HG03045 (cell line): Measurements from ENCODE around the gene SPTBN1.
"Not testable (repeated sequence)": the region's sequence is repeated elsewhere in the genome, so short reads cannot be mapped to it uniquely, and the experiment has no call there.

ENCODE experiments used
- ATAC-seq: cut with Tn5 transposase; IDR thresholded peaks from one replicate; pipeline ENCODE4 v1.9.1; 2021; ENCODE audit warnings: mild to moderate bottlenecking, moderate library complexity; ENCODE audit not compliant: unreplicated experiment

SPTBN1 gene

DNA sequence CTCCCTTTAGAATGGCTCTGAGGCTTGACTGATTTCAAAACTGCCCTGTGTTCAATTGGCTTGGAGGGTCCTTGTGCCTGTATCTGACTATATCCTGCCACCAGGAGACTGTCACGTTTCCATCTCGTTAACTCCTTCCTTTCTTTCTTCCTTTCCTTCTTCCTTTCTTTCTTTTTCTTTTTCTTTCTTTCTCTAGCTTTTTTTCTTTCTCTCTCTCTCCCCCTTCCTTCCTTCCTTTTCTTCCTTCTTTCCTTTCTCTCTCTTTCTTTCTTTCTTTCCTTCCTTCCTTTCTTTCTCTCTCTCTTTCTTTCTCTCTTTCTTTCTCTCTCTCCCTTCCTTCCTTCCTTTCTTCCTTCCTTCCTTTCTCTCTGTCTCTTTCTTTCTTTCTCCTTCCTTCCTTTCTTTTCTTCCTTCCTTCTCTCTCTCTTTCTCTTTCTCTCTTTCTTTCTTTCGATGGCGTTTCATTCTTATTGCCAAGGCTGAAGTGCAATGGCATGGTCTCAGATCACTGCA, 229.2 kb downstream of the SPTBN1 start:
- no peak for ATAC-seq

- no peak for ATAC-seq
These were observed 231.5 kb downstream of the SPTBN1 start for GRCh38 chr2:54687595-54688152.

DNA sequence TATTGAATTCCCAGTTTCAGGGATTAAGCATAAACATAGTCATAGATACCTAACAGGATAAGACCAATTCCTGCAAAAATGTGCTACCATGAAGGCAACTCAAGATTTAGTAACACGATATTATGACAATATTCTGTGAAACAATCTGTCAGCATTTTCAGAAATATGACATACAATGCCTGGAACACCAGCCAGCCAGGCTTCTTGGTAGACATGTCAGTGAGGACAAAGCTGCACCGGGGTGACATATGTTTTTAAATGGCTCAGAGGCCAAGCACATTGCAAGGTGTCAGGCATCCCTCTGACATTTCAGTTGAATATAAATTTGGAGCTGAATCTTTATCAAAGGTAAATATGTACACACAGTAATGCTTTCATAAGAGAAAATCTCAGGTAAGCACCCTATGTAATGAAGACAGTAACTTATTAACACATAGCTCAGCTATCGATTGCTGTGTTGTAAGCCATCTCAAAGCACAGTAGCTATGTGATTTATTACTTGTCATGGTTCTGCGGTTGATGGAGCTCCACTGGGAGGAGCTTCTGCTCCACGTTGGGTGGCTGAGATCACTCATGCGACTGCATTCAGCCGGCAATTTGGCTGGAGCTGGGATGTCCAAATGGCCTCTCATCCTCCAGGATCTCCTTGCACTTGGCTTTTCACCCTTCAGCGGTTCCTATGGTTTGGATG, 235.5 kb downstream of the SPTBN1 start:
- no peak for ATAC-seq

- ATAC-seq = no peak
These were observed 236.4 kb downstream of the SPTBN1 start for GRCh38 chr2:54692556-54692955.

GRCh38 chr2:54695378-54695777, 239.3 kb downstream of the SPTBN1 start:
- no peak for ATAC-seq

DNA sequence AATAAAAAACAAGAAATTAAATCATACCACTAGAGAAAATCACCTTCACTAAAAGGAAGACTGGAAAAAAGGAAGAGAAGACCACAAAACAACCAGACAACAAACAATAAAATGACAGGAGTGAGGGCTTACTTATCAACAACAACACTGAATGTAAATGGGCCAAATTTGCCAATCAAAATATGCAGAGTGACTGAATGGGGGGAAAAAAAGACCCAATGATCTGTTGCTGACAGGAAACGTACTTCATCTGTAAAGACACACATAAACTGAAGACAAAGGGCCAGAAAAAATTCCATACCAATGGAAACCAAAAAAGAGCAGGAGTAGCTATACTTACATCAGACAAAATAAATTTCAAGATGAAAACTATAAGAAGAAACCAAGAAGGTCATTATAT, 241.8 kb downstream of the SPTBN1 start:
- no peak for ATAC-seq

DNA sequence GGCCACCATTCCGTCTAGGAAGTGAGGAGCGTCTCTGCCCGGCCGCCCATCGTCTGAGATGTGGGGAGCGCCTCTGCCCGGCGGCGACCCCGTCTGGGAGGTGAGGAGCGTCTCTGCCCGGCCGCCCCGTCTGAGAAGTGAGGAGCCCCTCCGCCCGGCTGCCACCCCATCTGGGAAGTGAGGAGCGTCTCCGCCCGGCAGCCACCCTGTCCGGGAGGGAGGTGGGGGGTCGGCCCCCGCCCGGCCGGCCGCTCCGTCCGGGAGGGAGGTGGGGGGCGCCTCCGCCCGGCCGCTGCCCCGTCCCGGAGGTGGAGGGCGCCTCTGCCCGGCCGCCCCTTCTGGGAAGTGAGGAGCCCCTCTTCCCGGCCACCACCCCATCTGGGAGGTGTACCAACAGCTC, 242.8 kb downstream of the SPTBN1 start:
- not testable (repeated sequence) for ATAC-seq

DNA sequence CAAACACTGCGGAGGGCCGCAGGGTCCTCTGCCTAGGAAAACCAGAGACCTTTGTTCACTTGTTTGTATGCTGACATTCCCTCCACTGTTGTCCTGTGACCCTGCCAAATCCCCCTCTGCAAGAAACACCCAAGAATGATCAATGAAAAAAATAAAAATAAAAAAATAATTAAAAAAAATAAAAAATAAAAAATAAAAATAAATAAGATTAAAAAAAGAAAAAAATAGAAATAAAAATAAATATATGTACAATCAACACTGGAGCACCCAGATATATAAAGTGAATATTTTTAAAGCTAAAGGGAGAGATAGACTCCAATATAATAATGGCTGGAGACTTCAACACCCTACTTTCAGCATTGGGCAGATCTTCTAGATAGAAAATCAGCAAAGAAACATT, 243.5 kb downstream of the SPTBN1 start:
- ATAC-seq = no peak

- no peak for ATAC-seq
These were observed 244.9 kb downstream of the SPTBN1 start for GRCh38 chr2:54701029-54701428.

GRCh38 chr2:54704238-54704637, 248.1 kb downstream of the SPTBN1 start:
- no peak for ATAC-seq

- ATAC-seq = no peak
These were observed 248.8 kb downstream of the SPTBN1 start for GRCh38 chr2:54704688-54705605.

GRCh38 chr2:54706622-54707021, 250.5 kb downstream of the SPTBN1 start:
- ATAC-seq = no peak

GRCh38 chr2:54708584-54709335, 252.6 kb downstream of the SPTBN1 start:
- no peak for ATAC-seq

GRCh38 chr2:54709336-54709809, 253.2 kb downstream of the SPTBN1 start:
- ATAC-seq = no peak

GRCh38 chr2:54710216-54710615, 254.1 kb downstream of the SPTBN1 start:
- ATAC-seq = no peak

GRCh38 chr2:54712516-54712915, 256.4 kb downstream of the SPTBN1 start:
- no peak for ATAC-seq

DNA sequence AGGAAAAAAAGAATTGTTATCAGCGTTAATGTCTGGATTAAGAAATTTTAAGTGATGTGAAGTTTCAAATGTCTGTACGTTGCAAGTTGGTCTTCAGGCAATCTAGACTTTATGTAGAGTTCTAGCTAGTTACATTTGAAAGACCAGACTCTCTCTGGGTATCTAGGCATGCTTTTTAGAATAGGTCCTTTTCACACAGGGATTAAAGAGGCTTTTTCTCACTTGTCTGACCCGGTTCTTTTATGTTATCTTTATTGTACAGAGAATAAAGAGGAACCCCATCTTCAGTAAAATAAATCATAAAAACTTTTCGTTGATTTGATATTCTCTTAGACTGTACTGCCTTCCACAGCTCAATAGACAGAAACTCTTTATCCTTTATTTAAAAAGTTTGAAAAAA, 258.9 kb downstream of the SPTBN1 start:
- ATAC-seq = no peak

DNA sequence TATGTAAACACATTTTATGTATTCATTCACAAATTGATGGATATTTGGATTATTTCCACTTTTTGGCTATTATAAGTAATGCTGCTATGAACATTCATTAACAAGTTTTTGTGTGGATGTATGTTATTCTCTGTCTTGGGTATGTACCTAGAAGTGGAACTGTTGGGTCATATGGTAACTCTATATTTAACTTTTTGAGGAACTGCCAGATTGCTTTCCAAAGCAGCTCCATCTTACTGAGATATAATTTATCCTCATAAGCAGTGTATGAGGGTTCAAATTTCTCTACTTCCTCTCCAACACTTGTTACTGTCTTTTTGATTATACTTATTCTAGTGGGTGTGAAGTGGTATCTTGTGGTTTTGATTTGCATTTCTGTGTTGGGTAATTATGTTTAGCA, 260.2 kb downstream of the SPTBN1 start:
- ATAC-seq = no peak

DNA sequence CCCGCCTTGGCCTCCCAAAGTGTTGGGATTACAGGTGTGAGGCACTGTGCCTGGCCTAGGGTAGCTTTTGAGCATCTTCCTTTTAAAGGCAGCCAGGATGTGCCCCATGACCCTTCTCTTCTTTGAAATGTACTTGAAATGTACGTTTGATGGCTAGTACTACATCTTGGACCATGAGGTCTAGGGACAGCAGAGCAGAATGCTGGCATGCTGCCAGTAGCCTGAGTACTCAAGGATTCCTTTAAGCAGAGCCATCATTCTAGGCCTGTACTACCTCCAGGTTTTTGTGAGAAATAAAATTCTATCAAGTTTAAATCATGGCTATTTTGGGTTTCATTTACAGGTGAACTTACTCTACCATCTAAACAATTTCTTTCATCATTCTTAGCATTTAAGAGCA, 264.4 kb downstream of the SPTBN1 start:
- no peak for ATAC-seq
